ENCODE data around the gene SORBS1.

SORBS1 gene

GRCh38 chr10:95572131-95572820 is 11.1 kb upstream of the SORBS1 start:
- no peak for ATAC-seq
- no peak for TF ChIP-seq ZNF8 (CRISPR knock-in tag; IDR thresholded peaks at IDR 0.05)
- TF ChIP-seq PATZ1 (CRISPR knock-in tag; IDR thresholded peaks at IDR 0.05; ENCODE audit: borderline replicate concordance): no peak
- TF ChIP-seq CSDC2 (CRISPR knock-in tag; IDR thresholded peaks at IDR 0.05): no peak
- TF ChIP-seq TCF4 (CRISPR knock-in tag; IDR thresholded peaks at IDR 0.05; ENCODE audit: borderline replicate concordance): no peak
- TF ChIP-seq BACH2 (CRISPR knock-in tag; IDR thresholded peaks at IDR 0.05; ENCODE audit: borderline replicate concordance): no peak
- no peak for TF ChIP-seq ARNTL (CRISPR knock-in tag; IDR thresholded peaks at IDR 0.05; ENCODE audit: borderline replicate concordance, low read depth)
- no peak for TF ChIP-seq CSRNP3 (CRISPR knock-in tag; IDR thresholded peaks at IDR 0.05)

GRCh38 chr10:95571390-95571789 is 10.2 kb upstream of the SORBS1 start:
- ATAC-seq: no peak
- TF ChIP-seq ARNTL (CRISPR knock-in tag; IDR thresholded peaks at IDR 0.05; ENCODE audit: borderline replicate concordance, low read depth) (no peak), PATZ1 (CRISPR knock-in tag; IDR thresholded peaks at IDR 0.05; ENCODE audit: borderline replicate concordance) (no peak), ZFP30 (CRISPR knock-in tag; IDR thresholded peaks at IDR 0.05) (no peak), ZNF565 (CRISPR knock-in tag; conservative IDR thresholded peaks at IDR 0.05; ENCODE audit: low read depth) (no peak), GLIS3 (CRISPR knock-in tag; IDR thresholded peaks at IDR 0.05) (no peak), ESRRG (CRISPR knock-in tag; IDR thresholded peaks at IDR 0.05) (no peak), CSDC2 (CRISPR knock-in tag; IDR thresholded peaks at IDR 0.05) (no peak), TCF4 (CRISPR knock-in tag; IDR thresholded peaks at IDR 0.05; ENCODE audit: borderline replicate concordance) (no peak), RARB (CRISPR knock-in tag; IDR thresholded peaks at IDR 0.05) (no peak), TOX (CRISPR knock-in tag; IDR thresholded peaks at IDR 0.05; ENCODE audit: borderline replicate concordance) (no peak), BACH2 (CRISPR knock-in tag; IDR thresholded peaks at IDR 0.05; ENCODE audit: borderline replicate concordance) (no peak), OSR1 (CRISPR knock-in tag; IDR thresholded peaks at IDR 0.05) (no peak), CSRNP3 (CRISPR knock-in tag; IDR thresholded peaks at IDR 0.05) (no peak), CREB5 (CRISPR knock-in tag; IDR thresholded peaks at IDR 0.05; ENCODE audit: low read depth) (no peak)

GRCh38 chr10:95569368-95569767 is 8.2 kb upstream of the SORBS1 start:
- TF ChIP-seq BACH2 (CRISPR knock-in tag; IDR thresholded peaks at IDR 0.05; ENCODE audit: borderline replicate concordance): no peak
- no peak for ATAC-seq

GRCh38 chr10:95567903-95568630 is 6.9 kb upstream of the SORBS1 start:
- ATAC-seq: no peak
- TF ChIP-seq BACH2 (CRISPR knock-in tag; IDR thresholded peaks at IDR 0.05; ENCODE audit: borderline replicate concordance) (no peak), POU6F1 (CRISPR knock-in tag; IDR thresholded peaks at IDR 0.05; ENCODE audit: borderline replicate concordance, low read depth) (no peak), RARB (CRISPR knock-in tag; IDR thresholded peaks at IDR 0.05) (no peak), PPARA (CRISPR knock-in tag; IDR thresholded peaks at IDR 0.05; ENCODE audit: borderline replicate concordance) (no peak), OSR1 (CRISPR knock-in tag; IDR thresholded peaks at IDR 0.05) (no peak), CREB5 (CRISPR knock-in tag; IDR thresholded peaks at IDR 0.05; ENCODE audit: low read depth) (no peak), ZNF565 (CRISPR knock-in tag; conservative IDR thresholded peaks at IDR 0.05; ENCODE audit: low read depth) (no peak), ZFP3 (CRISPR knock-in tag; IDR thresholded peaks at IDR 0.05) (no peak), GLIS3 (CRISPR knock-in tag; IDR thresholded peaks at IDR 0.05) (no peak), ZNF70 (CRISPR knock-in tag; IDR thresholded peaks at IDR 0.05) (no peak)

Measured in SK-N-SH treated with all-trans-retinoic acid at 6 μM for 48 hours (cell line).